Measurements from ENCODE around the gene ACADVL.
A peak's percentile ranks its signal among the peaks of the same experiment; 100 is the strongest.

The ACADVL gene

GRCh38 chr17:7252176-7253043 lies 32.7 kb downstream of the ACADVL start, which contains the start of gene ELP5:
Gene ELP5, plus strand, starts transcription at chr17:7252215. Its CDS starts 336 bp downstream, at chr17:7252551.
- DNase-seq: peak; percentile 88 to 98

DNA sequence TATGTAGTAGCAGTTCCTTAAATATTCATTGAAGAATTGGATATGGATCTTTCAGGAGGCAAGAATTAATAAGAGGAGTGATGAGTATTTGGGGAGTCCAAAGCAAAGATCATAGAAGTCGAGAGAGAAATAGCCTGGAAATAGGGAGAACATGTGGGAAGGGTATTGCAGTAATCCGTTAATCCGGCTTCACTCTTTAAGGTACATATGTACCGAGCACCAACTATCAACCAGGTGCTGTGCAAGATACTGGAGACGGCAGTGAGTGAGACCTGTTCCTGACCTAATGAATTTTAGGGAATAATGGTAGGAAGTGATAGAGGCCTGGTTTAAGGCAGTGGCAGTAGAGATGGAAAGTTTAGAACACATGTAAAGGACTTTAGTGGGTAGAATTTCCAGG lies 33.3 kb downstream of the ACADVL start:
- DNase-seq: no peak

GRCh38 chr17:7254511-7254910 lies 34.8 kb downstream of the ACADVL start:
- DNase-seq: no peak

DNA sequence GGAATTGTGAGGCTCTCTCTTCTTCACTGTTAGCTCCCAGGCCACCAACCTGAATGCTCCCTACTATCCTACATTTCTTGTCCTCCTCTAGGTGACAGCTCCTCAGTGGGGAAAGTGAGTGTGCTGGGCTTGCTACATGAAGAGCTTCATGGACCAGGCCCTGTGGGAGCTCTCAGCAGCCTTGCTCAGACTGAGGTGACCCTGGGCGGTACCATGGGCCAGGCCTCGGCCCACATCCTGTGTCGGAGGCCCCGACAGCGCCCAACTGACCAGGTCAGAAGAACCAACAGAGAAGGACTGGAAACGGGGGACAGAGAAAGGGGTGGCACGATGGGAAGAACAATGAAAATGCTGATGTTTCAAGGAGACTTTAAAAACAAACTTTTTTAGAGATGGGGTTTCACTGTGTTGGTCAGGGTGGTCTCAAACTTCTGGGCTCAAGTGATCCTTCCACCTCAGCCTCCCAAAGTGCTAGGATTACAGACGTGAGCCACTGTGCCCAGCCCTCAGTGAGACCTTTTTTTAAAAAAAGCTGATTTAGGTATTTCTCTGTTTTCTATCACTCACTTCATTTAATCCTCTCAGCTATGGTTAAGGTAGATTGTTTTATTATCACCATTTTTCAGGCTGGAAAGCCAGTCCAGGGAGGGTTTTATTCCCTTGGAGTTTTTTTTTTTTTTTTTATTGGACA lies 37.2 kb downstream of the ACADVL start:
- DNase-seq: no peak

DNA sequence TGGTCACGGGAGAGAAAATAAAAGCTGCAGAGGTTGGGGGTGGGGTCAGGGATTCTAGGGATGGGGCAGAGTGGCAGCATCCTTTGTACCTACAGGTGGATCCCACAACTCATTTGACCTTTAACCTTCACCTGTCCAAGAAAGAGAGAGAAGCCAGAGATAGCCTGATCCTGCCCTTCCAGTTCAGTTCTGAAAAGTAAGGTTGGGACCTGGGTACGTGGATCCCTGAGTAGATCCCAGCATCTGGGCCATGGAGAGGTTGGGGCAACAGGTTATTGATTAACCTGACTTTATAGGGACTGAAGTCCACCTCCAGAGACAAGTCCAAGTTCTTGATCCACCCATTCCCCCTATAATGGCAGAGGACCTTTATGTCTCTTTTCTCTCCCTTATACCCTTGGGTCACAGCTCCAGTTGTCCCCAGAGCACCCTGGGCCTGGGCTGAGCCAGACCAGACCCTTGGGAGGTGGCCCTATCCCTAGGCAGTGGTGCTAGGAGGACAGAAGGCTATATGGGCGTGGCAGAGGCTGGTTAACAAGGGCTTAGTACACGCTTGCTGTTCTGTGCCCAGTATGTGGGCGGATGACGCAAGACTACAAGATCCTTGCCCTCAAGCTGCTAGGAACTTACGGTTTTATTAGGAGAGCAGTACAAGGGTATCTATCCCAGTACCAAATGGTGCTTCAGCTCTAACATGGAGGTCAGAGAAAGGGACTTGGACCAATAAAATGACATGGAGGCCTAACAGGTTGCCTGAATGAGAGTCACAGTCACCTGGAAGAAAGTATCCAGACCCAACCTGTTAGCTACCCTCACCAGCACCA lies 39.2 kb downstream of the ACADVL start:
- DNase-seq: no peak

- no peak for DNase-seq
Observed at GRCh38 chr17:7259555-7259889, 39.8 kb downstream of the ACADVL start.

DNA sequence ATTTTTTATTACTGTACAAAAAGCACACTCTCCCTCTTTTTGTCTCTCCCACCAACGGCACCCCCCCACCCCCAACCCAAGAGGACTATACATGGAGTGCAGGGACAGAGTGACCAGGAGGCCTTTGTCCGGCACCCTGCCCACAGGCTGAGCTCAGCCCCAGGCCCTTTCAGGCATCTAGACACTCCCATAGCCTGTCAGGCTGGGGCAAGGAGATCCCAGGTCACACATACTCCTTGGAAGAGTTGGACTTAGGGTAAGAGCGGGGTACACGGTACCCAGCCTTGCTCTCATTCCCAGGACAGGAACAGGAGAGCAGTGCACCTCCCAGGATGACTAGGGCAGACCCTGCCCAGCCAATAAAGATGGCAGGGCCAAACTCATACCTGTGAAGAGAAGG lies 40.4 kb downstream of the ACADVL start:
- DNase-seq: no peak

DNA sequence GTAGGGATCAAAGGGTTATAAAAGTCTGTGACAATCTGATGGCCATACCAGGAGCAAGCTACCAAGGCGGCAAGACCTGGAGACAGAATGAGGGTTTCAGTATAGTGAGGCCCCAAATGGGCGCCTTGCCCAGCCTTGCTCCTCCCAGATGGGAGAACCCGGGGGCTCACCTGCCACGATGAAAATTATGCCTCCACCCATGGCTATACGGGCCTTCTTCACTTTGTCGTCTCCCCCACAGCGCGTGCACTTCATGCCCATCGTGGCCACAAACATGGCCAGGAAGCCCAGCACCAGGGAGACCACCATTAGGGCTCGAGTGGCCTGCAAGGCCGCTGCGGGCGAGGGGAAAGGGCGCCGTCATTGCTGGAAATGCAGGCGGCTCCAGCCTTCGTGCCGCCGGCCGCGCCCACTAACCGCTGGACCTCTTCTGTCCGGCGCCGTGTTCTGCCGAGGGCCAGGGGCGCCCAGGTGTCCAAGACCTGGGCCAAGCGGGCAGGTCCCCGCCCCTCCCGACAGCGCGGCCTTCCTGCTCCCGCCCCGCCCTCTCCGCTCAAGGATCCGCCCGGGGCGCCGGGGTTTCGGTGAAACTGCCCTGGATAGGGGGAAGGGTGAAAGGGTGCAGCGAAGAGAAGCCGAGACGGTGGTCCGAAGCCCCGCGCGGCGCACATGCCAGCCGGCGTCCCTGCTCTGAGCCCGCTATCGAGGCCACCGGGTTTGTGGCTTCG lies 41.1 kb downstream of the ACADVL start:
- peak in 1 of 2 donors; percentile 58 for DNase-seq

DNA sequence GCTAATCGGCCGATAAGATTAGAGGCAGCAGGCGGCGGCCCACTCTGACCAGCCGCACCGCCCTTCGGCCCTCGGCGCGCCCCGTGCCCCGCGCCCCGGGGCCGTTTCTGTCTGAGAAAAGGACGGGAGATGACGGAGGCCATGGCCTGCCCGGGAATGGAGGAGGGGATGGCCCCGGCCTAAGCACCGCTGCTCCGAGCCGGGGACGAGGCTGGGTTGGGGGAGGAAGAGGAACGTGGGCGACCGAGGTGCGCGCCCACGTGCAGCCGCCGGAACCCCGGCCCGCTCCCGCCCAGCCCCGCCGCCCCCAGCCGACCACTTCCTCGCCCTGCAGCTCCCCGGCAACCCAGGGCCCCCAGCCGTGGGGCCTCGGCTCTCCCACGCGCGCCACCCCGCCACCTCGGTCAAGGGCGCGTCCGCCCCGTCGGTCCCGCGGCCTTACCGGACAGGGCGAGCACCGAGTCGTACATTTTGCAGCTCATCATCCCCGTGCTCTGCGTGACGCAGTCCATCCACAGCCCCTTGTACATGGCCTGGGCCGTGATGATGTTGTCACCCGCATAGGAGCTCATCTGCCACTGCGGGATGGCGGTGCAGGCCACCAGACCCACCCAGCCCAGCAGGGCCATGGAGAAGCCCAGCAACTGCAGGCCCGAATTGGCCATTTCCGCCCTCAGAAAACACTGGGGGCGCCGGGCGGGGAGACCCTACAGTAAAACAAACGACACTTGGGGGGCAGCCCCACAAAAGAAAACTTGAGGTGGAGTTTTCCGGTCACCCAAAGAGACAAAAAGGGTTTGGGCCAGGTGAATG lies 41.8 kb downstream of the ACADVL start:
- peak in 1 of 2 donors; percentile 32 for DNase-seq

DNA sequence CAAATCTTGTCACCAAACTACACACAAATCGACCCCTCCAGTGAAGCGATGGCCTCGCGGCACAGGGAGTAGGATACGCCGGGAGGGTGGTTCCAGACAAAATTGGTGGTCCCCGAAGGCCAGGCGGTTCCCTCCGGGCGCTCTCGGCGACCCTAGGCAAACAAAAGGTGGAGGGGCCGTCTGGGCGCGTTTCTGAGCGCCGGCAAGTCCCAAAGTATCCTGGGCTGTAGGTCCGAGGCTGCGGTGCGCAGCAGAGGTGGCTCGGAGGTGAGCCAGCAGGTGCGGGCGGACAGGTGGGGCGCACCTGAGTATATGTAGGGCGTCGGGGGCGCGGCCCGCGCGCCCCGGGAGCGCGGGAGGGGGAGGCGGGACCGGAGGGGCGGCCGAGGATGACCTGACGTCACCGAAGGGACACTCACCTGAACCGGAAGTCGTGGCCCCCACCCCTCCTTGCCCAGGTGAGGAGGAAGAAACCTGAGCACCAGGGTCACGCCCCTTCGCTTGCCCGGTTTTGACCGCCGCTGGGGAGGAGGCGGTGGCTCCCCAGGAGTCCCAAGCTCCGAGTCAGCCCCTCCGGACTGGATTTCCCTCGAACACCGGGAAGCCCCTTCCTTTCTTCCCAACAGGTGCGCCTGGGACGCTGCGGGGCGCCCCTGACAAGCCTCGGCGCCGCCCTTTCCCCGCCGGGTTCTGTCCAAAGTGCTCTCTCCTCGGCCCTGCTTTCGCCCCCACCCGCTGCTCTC lies 42.6 kb downstream of the ACADVL start, which contains the start of gene CLDN7:
TSS of gene CLDN7 (minus strand) at position 287 of the 743 bp plus-strand sequence. CDS start 435 bp downstream, outside the sequence.
- no peak for DNase-seq

GRCh38 chr17:7262935-7263800 lies 43.4 kb downstream of the ACADVL start:
- peak in 1 of 2 donors; percentile 37 for DNase-seq

GRCh38 chr17:7263801-7264078 lies 44.0 kb downstream of the ACADVL start:
- DNase-seq: no peak

- DNase-seq: no peak
Observed at GRCh38 chr17:7266784-7267183, 47.0 kb downstream of the ACADVL start.

Data from stimulated activated CD4-positive, alpha-beta T cell treated with anti-CD3 and anti-CD28 coated beads, Interleukin-2, amount 100 ng/mL, for 24 hours (primary cell).